ENCODE results near the gene KRT1. TPM values are rescaled to one million over a fixed set of nuclear protein-coding genes. Genes with fewer than 3 reads are reported as not detected.

KRT1 gene
- polyA plus RNA-seq, 5 donors, result 0.25 to 0.81 (median 0.71) TPM

DNA sequence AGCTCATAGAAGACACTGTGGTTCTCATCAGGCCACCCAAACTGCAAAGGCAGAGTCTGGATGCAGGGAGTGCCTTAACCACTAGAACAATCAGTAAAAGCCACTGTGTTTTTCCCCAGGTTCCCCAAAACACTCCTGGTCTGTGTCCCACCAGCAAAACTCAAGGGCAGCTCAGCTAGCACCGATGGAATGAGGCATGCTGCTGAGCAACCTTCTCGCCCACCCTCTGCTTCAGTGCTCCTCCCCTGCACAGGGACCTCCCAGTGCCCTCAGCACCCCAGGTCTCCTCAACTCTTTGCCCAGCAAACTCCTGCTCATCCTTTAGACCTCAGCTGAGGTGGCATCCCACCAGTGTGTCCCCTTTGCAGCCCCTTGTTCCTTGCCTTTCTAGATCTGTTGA lies 19.2 kb upstream of the KRT1 start:
- no peak for DNase-seq

DNA sequence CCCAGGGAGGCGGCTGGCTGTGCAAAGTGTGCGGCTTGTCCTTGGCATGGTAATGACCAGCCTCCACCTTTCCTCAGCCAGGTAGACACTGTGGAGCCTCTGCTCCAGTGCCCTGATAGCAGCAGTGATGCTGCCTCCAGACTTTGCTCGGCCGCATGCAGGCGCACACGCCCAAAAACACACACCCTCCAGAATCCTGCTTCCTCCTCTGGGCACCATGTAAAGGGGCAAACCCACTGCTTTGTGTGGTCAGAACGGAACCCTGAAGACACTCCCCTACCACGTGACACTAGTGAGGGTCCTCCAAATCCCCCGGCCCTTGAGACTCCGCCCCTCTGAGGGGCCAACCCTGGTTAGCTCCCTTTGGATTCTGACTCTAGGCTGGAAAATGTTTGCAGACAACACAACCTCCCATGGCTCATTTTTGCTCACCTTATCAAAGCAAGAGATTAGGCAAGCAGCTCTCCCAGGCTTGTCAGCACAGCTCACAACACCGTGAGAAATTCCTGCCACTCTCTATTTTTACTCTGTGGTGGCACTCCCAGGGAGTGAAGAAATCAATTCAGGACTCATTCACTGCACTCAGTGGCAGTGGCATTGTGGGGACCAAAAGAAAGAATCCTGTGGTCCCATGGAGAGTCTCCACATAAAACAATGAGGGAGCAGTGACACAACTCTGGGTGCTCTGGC lies 18.6 kb upstream of the KRT1 start:
- no peak for DNase-seq

DNA sequence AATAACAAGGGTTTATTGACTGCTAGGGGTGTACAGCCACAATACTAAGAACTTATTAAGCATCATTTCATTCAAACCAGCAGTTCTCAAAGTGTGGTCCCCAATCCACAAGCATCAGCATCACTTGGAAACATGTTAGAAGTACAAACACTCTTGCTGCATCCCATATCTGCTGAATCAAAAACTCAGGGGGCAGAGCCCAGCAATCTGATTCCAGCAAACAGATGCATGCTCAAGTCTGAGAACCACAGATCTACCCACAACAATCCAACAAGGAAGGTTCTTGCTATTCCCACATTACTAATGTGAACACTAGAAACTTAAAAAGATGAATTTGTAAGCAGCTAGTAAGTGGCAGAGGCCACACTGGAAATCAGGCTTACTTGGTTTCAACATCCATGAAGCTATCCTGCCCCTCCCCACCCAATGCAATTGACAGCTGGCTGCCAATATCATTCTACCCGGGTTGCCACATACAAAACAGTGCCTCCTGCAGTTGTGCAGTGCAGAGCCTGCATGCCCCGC lies 16.9 kb upstream of the KRT1 start:
- DNase-seq, result no peak

DNA sequence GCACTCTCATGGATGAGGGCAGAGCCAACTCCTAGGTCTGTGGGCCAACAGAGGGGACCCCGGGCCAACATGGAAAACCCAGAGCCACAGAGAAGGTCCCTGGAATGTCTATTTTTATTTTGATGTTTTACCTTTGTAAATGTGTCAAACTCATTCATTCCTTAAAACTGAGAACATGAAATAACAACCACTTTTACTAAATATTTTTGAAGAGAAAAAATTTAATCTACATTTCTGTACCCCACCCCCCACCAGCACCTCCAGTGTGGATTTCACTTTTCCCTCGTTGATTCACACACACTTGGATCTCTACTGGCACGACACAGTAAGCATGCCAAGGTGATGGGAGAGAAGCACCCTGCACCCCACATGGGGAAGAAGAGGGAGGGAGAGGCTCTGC lies 16.4 kb upstream of the KRT1 start:
- no peak for DNase-seq

DNA sequence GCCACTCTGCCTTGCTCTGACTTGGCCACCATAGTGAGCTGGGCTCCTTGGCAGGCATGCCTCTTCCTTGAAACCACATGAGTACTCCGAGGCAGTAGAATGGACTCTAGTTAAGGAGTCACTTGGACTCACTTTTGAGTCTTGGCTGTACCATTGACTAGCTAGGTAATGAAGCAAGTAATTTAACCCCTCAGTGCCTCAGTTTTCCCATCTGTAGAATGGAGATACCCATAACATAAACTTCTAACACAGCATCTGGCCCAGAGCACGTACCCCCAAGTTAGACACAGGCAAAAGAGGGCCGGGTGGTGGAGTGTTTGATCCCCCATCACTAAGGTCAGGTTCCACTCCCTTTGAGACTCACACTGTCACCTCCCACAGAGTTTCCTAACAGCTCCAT lies 14.8 kb upstream of the KRT1 start:
- DNase-seq, result no peak

DNA sequence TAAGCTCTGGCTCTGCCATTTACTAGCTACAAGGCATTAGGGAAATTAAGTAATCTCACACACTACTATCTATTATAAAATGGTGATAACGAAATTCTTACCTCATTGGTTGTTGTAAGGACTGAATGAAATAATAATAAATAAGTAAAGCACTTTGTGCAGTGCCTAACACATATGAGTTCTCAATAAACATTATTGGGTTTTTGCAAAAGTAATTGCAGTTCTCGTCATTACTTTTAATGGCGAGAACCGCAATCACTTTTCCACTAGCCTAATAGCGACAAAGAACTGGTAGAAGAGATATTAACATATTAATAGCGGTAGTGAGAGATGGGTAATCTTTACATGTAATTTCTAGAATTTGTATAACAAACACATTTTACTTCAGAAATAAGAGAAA lies 13.9 kb upstream of the KRT1 start:
- DNase-seq, result no peak

DNA sequence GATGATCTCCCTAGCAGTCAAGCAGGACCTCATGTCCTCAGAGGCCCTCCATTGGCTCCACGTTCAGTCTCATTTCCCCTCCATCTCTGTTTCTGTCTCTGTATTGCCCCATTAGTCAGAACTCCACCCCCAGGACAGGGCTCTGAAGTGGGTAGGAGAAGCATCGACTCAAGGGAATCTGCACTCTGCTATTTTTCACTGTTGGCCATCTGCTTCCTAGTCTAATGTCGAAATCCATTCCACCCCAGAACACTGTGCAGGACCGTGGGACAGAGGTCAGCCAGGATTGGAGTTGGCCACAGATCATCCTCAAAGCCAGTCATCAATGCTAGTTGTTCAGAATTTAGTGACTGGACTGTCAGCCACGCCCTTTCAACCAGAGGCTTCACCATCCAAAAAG lies 13.1 kb upstream of the KRT1 start:
- no peak for DNase-seq

DNA sequence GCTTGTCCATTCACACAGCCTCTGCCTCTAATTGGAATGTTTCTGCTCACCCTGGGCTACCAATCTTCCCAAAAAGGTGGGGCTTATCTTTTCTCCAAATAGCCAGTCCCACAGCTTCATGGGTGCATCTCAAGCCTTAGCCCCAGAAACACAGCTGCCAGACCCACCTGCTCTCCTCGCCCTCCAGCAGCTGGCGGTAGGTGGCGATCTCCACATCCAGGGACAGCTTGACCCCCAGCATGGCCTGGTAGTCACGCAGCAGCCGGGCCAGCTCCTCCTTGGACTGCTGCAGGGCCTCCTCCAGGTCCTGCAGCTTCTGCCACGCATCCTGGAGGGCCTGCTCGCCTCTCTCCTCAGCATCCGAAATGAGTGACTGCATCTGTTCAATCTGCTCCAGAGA lies 12.0 kb upstream of the KRT1 start:
- DNase-seq, result no peak

DNA sequence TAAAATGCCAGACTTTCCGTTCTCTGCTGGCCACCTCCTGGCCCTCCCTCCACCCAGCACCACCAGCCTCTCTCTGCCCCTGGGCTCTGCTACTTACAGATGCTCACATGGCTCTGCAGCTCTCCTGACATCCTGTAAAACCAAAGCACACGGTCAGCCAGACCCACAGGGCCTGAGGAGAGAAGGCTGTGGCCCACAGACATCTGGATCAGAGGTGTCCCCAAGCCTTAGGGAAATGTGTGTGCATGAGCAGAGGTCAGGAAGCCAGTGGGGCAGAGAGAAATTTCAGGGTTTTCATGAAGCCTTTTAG lies 11.6 kb upstream of the KRT1 start:
- DNase-seq, result no peak

DNA sequence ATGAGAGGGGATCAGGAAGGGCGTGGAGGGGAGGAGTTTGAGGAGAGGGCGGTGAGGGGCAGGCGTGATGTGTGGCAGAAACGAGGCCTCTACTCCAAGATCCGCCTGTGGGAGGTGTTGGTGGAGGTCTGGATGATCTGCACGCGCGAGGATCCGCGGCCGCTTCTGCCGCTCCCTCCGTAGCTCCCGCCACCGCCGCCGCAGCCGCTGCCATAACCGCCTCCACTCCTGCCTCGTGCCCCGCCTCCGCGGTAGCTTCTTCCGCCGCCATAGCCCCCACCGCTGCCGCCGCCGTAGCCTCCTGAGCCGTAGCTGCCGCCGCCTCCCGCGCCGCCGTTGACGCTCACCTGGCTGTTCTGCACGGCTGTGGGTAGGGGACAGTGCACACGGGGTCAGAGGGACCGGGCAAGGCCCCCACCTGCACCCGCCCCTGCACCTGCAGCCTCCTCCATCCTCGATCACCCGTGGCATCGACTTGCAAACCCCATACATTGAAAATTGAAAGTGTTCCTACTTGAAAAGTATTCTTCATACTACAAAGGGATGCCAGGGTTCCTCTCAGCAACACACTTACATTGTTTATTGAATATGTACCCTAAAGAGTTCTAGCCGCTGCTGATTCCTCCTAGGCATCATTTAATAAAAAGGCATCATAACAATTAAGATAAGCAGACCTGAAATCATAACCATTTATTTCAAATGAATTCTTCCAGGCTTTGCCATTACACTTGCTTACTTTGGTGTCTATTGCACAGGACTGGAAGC lies 11.1 kb upstream of the KRT1 start:
- DNase-seq, result no peak

DNA sequence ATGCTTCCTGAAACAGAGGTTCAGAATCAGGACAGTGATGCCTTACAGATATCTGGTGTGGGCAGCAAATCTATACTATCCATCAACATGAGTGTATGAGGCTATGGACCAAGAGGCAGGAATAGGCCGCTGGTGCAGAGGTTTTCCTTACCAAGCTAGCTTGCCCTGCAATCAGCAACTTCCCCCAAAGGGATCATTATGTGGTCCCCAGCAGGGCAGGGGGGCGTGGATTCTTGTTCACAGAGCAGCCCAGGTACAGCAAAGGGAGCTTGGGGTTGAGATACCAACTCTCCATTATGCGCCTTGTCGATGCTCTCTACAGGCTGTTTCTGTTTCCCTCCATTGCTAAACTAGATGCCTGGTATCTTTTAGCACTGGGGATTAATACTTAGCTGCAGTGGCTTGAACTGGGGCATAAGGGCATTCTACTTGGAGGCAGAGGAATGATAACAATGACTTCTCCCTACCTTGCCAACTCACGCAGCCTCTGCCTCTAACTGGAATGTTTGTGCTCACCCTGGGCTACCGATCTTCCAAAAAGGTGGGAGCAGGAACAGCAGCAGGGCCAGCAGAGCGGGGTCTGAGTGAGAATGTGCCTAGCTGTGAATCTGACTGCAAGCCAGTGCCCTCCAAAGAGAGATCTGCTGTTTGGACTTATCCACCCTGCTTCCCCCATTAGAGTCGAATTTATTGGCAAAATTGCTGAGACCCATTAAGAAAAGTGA lies 10.3 kb upstream of the KRT1 start:
- no peak for DNase-seq

DNA sequence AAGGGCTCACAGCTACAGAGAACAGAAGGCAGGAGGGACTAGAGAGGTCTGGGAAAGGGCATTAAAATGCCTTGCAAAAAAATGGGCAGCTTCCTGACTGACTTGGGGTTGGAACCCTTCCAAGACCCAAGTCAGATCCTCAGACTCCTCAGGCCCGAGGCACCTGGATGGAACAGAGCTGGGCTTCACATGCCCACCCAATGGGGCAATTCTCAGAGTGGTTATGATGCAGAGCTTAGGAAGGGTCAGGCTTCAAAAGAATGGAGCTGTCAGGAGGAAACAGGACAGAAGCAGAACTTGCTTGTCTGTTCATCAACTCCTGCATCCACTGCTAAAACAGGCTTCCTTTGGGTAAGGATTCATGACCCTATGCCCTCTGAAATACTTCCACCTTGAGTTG lies 9.7 kb upstream of the KRT1 start:
- no peak for DNase-seq

DNA sequence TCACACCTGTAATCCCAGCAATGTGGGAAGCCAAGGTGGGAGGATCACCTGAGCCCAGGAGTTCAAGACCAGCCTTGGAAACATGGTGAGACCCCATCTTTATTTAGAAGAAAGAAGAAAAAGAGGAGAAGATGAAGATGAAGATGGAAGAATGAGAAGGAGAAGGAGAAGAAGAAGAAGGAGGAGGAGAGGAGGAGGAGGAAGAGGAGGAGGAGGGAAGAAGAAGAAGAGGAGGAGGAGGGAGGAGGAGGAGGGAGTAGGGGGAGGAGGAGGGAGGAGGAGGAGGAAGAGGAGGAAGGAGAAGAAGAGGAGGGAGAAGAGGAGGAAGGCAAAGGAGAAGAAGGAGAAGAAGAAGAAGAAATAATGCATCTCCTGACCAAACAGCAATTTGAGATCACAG lies 9.0 kb upstream of the KRT1 start:
- DNase-seq, result no peak

DNA sequence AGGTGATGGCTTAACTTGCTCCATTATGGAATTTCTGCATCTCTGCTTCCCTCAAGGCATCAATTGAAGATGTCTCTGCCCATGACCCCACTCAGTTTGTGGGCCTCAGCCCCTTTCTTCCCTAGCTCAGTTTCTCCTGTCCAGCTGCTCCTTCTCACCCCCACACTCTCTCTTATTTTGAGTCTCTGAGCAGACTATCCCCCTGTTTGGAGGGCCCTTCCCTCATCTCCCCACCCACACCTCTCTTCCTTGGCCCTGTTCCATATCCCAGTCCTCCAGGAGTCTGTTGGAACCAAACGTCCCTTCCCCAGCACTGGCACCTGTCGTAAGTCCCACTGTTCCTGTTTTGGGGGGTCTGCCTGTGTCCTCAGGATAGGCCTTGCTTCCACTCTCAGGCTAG lies 8.3 kb upstream of the KRT1 start:
- no peak for DNase-seq

DNA sequence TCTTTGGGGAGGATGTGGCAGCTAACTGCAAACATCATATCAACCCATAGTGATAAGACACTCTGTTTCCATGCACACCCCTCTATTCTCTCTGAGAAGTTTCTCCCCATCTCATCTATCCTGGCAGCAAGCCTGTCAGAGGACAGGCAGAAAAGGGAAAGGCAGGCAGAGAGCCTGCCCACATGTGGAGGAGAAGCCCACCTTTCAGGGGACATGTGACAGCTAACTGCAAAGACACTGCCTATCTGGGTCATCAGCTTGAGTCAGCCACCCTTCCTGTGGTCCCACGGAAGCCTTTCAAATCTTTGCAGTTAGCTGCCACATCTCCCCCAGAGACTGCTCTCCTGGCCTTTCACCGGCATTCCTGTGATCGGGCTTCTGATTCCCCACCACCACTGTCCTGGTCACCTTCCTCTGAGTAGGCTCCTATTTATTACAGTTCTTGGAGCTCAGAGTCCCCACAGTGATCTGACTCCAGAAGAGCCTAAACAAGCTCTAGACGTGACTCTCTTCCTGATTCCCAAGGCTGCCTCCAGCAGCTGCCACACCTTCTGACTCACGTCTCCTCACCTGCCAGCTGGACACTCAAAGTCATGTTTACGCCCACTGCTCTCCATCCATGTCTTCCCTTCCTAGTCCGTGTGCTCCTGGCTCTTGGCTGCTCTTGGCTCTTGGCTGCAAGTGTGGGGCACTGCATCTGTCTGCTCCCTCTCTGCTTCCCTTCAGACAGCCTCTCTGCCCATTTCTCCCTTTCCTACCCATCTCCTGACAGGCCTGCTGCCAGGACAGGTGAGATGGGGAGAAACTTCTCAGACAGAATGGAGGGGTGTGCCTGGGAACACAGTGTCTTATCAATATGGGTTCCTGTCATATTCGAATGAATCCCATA lies 7.5 kb upstream of the KRT1 start:
- DNase-seq, result no peak

DNA sequence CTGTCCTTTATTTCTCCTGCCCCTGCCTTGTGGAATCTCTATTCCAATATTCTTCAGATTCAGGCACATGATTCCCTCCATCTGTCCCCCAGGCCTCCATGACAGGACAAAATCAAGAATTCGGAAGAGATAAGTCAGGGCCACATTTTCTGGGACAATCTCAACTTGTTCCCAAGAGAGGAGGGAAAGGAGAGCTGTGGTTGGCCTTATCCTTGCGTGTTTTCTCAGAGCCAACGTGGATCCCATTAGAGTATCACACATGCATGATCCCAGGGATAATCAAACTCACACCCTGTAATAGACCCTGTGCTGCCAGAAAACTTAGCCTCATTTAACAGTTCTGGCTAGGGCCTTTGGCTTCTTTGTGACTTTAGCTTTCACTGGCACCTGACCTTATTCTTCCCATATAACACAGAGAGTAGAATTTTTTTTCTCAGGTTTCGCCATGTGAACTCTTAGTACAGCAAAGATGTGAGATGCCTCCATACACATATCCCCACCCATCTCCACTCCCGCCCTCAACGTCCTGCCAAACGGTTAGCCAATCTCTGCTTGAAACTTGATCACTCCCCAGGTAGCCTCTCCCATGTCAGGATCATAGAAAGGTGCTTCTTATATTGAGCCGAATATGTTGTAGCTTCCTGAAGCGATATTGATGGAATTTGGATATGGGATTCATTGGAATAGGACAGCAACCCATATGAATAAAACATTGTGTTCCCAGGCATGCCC lies 6.7 kb upstream of the KRT1 start:
- no peak for DNase-seq

DNA sequence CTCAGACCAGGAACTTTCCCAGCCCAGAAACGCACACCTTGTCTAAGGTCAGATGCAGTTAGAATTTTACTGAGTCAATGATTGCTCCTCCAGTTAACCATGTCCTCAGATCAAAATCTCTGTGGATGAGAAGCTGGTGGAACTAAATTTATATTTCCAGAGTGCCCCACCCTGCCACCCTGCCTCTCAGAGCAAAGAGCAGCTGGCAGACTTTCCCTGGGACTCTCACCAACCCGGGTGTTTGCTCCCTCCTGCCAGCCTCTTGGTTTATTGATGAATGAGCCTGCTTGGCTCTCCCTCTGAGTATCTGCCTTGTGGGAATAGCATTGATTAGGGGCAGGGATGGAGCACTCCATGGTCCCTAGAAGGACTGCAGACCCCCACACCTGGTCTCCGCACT lies 5.9 kb upstream of the KRT1 start:
- no peak for DNase-seq

DNA sequence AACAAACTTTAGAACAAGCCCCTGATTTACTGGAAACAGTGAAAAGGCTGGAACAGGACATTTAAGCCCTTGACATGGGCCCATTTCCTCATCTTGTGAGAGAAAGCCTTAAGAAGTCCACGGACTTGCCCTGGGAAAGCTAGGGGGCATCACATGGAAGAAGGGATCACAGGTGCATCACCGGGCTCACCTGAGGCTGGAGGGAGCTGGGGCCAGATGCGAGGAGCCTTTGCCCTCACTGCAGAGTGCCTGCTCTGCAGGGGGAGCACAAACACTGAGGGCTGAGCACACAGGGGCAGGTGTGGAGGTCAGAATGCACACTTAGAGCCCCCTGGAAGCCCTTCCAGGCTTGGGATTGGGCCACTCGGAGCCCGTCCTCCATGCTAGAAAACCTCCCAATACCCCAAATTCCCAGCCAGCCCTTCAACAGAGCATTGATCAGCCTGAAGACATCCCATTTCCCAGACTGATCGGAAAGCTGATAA lies 5.2 kb upstream of the KRT1 start:
- DNase-seq, result no peak

DNA sequence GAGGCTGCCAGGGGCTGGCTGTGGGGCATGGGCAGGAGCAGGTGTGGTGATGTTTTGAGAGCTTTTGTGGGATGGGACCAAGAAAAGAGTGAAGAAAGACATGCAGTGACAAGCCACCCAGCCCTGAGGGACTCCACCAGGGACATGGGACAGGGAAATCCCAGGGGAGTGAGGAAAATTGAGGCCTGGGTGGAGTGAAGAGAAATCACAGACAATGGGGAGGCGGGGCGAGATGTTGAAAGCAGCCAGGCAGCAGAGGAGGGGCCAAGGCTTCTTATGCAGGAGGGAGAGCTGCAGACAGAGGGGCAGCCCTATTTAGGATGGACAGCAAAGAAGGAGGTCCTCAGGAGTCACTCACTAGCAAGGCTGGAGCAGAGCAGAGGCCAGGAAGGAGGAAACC lies 4.2 kb upstream of the KRT1 start:
- DNase-seq, result no peak

DNA sequence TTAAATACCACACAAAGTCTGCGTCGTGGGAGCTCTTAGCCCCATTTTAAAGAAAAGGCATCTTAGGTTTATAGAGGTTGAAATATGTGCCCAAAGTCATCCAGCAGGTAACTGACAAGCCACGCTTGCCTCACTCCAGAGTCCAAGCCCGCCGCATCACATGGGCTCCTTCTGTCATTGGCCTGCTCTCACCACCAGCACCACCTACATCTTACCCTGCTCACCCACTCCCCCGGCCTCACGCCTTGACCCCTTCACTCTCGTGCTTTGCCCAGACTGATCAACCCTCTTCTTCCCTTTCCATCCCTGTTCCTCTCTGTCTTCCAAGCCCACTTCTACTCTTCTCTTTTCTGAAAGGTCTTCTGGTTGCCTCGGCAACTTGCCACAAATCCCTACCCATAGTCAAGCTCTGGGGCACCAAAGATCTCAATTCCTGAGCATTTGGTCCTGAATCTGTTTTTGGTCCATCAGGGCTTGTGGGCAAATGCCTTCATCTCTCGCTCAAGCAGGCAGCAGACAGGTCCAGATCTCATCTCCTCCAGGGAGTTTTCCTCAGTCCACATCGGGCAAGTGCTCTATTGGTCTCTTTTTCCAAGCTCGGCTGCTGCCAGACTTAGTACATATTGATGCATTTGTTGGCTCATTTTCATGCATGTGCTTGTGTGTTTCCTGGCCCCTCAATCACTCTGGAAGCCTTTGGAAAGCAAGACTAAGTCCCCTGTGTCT lies 3.5 kb upstream of the KRT1 start:
- DNase-seq, result no peak

Data from right lung (tissue), 5 donors.